A549 (cell line): ENCODE results near the gene SEMA6C.
"Not testable (repeated sequence)": the region's sequence is repeated elsewhere in the genome, so short reads cannot be mapped to it uniquely, and the experiment has no call there.

Experiments
- CHD2 ChIP-seq: fragments of 150-350 bp; IDR thresholded peaks from 2 replicates; pipeline ENCODE4 v1.6.1; 2014; ENCODE audit warnings: low read length; ENCODE audit not compliant: partially characterized antibody
- EHMT2 ChIP-seq: fragments of 200-600 bp; sonication (generic); IDR thresholded peaks from 2 replicates; pipeline ENCODE4 v1.6.1; 2016; ENCODE audit warnings: antibody characterized with exemption, low read depth, mild to moderate bottlenecking, moderate library complexity
- HEYL ChIP-seq: fragments of 250-450 bp; sonication (Bioruptor Pico); IDR thresholded peaks from 2 replicates; pipeline ENCODE4 v1.8.0; 2021; ENCODE audit warnings: mild to moderate bottlenecking, moderate library complexity
- JUN ChIP-seq, 2 experiments: fragments of >200 bp; sonication (Bioruptor Twin); formaldehyde crosslinking; IDR thresholded peaks; 2 replicates in 1 of 2; 3 replicates in 1 of 2; pipeline ENCODE4 v1.6.1; 2016 to 2017
- MAFK ChIP-seq: fragments of 450-650 bp; IDR thresholded peaks from 2 replicates; pipeline ENCODE4 v1.6.1; 2014; ENCODE audit not compliant: partially characterized antibody
- MYC ChIP-seq: IDR thresholded peaks from 2 replicates; pipeline ENCODE4 v1.6.1; 2012; ENCODE audit warnings: mild to moderate bottlenecking, inconsistent platforms, low read length, improper control_type of control experiment, borderline replicate concordance
- RAD21 ChIP-seq, 2 experiments: fragments of >200 bp in 1 of 2; sonication (Bioruptor Twin) in 1 of 2; formaldehyde crosslinking in 1 of 2; IDR thresholded peaks in 1 of 2; conservative IDR thresholded peaks in 1 of 2; 2 replicates in 1 of 2; 3 replicates in 1 of 2; pipeline ENCODE4 v1.6.1; 2012 to 2018; ENCODE audit warnings: inconsistent platforms in 1 of 2
- TF ChIP-seq, protein P1 (sequence below): fragments of 150-350 bp; IDR thresholded peaks from 2 replicates; pipeline ENCODE4 v1.6.1; 2014; ENCODE audit warnings: low read depth, mild to moderate bottlenecking, low read length
- TF ChIP-seq, protein P2 (sequence below): fragments of 250-450 bp; sonication (Bioruptor Pico); IDR thresholded peaks from 2 replicates; pipeline ENCODE4 v1.5.0; 2021; ENCODE audit warnings: mild to moderate bottlenecking, moderate library complexity, borderline replicate concordance
- TF ChIP-seq, protein P3 (sequence below): IDR thresholded peaks from 2 replicates; pipeline ENCODE4 v1.6.1; 2012
- TF ChIP-seq, protein P4 (sequence below): IDR thresholded peaks from 2 replicates; pipeline ENCODE4 v1.6.1; 2012
- TF ChIP-seq, protein P5 (sequence below): fragments of >200 bp; sonication (Bioruptor Twin); formaldehyde crosslinking; IDR thresholded peaks from 3 replicates; pipeline ENCODE4 v1.5.1; 2016
- TF ChIP-seq, protein P6 (sequence below): IDR thresholded peaks from 2 replicates; pipeline ENCODE4 v1.6.1; 2012; ENCODE audit warnings: low read depth, borderline replicate concordance

DNA sequence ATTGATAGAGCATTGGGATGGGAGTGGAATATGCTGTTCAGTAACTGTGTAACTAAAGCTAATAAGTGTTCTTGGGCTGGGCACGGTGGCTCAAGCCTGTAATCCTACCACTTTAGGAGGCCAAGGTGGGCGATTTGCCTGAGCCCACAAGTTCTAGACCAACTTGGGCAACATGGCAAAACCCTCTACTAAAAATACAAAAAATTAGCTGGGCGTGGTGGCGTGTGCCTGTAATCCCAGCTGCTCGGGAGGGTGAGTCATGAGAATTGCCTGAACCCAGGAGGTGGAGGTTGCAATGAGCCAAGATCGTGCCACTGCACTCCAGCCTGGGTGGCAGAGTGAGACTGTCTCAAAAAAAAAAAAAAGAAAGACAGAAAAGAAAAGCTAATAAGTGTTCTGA lies 49.0 kb downstream of the SEMA6C start:
- TF ChIP-seq, protein P1, sequence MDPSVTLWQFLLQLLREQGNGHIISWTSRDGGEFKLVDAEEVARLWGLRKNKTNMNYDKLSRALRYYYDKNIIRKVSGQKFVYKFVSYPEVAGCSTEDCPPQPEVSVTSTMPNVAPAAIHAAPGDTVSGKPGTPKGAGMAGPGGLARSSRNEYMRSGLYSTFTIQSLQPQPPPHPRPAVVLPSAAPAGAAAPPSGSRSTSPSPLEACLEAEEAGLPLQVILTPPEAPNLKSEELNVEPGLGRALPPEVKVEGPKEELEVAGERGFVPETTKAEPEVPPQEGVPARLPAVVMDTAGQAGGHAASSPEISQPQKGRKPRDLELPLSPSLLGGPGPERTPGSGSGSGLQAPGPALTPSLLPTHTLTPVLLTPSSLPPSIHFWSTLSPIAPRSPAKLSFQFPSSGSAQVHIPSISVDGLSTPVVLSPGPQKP = not testable (repeated sequence)
- TF ChIP-seq, protein P2, sequence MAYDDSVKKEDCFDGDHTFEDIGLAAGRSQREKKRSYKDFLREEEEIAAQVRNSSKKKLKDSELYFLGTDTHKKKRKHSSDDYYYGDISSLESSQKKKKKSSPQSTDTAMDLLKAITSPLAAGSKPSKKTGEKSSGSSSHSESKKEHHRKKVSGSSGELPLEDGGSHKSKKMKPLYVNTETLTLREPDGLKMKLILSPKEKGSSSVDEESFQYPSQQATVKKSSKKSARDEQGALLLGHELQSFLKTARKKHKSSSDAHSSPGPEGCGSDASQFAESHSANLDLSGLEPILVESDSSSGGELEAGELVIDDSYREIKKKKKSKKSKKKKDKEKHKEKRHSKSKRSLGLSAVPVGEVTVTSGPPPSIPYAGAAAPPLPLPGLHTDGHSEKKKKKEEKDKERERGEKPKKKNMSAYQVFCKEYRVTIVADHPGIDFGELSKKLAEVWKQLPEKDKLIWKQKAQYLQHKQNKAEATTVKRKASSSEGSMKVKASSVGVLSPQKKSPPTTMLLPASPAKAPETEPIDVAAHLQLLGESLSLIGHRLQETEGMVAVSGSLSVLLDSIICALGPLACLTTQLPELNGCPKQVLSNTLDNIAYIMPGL (CRISPR knock-in tag) = not testable (repeated sequence)
- TF ChIP-seq MYC; CHD2; RAD21 (conservative IDR thresholded peaks at IDR 0.05 in 1 of 2, IDR thresholded peaks at IDR 0.05 in 1 of 2); MAFK; JUN (IDR thresholded peaks at IDR 0.05); HEYL; EHMT2: not testable (repeated sequence)
- TF ChIP-seq, protein P3, sequence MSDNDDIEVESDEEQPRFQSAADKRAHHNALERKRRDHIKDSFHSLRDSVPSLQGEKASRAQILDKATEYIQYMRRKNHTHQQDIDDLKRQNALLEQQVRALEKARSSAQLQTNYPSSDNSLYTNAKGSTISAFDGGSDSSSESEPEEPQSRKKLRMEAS = not testable (repeated sequence)
- TF ChIP-seq, protein P4, sequence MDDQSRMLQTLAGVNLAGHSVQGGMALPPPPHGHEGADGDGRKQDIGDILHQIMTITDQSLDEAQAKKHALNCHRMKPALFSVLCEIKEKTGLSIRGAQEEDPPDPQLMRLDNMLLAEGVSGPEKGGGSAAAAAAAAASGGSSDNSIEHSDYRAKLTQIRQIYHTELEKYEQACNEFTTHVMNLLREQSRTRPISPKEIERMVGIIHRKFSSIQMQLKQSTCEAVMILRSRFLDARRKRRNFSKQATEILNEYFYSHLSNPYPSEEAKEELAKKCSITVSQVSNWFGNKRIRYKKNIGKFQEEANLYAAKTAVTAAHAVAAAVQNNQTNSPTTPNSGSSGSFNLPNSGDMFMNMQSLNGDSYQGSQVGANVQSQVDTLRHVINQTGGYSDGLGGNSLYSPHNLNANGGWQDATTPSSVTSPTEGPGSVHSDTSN = not testable (repeated sequence)
- TF ChIP-seq, protein P5, sequence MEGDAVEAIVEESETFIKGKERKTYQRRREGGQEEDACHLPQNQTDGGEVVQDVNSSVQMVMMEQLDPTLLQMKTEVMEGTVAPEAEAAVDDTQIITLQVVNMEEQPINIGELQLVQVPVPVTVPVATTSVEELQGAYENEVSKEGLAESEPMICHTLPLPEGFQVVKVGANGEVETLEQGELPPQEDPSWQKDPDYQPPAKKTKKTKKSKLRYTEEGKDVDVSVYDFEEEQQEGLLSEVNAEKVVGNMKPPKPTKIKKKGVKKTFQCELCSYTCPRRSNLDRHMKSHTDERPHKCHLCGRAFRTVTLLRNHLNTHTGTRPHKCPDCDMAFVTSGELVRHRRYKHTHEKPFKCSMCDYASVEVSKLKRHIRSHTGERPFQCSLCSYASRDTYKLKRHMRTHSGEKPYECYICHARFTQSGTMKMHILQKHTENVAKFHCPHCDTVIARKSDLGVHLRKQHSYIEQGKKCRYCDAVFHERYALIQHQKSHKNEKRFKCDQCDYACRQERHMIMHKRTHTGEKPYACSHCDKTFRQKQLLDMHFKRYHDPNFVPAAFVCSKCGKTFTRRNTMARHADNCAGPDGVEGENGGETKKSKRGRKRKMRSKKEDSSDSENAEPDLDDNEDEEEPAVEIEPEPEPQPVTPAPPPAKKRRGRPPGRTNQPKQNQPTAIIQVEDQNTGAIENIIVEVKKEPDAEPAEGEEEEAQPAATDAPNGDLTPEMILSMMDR = not testable (repeated sequence)
- TF ChIP-seq, protein P6, sequence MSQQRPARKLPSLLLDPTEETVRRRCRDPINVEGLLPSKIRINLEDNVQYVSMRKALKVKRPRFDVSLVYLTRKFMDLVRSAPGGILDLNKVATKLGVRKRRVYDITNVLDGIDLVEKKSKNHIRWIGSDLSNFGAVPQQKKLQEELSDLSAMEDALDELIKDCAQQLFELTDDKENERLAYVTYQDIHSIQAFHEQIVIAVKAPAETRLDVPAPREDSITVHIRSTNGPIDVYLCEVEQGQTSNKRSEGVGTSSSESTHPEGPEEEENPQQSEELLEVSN = not testable (repeated sequence)
